Left ventricle myocardium superior (tissue), 1 donor: ENCODE results near the gene KSR2. TPM values are rescaled to one million over a fixed set of nuclear protein-coding genes. Genes with fewer than 3 reads are reported as not detected.
"Not testable (repeated sequence)": the region's sequence is repeated elsewhere in the genome, so short reads cannot be mapped to it uniquely, and the experiment has no call there.

Source experiments
- ATAC-seq: fragments of 200-7000 bp; cut with Tn5 transposase; one replicate; pipeline ENCODE4 v1.9.1; 2020; ENCODE audit warnings: mild to moderate bottlenecking, moderate library complexity
- DNase-seq: peaks from one replicate; pipeline ENCODE4 v3.0.0-alpha.2; 2020
- intact Hi-C: fragments of 100-400 bp; cut with micrococcal nuclease; formaldehyde crosslinking; loops from one replicate; pipeline ENCODE4 v1.11.0; 2022
- total RNA-seq: library from RNA; stranded (reverse); fragmentation: NEBNext Ultra II Directional; extraction: Animal tissue kit (Norgen Biotek cat#: 25700); gene quantifications from one replicate; pipeline ENCODE4 v1.2.1, GENCODE V29; 2021
- donor health status: DM: no; HTN: yes; CAD: no; lungs with severe emphysema.

KSR2 gene
- total RNA-seq, 1 donor from 2014 or later: not detected

GRCh38 chr12:117836476-117836875 is 132.3 kb downstream of the KSR2 start:
- intact Hi-C loops: loop anchor here (5.0 to 10.0 kb wide), 2 partner anchors 469 to 602 kb away; no protein-coding TSS in a partner anchor
- DNase-seq: no peak
- ATAC-seq: no peak

GRCh38 chr12:117835156-117835555 is 133.6 kb downstream of the KSR2 start:
- ATAC-seq (no peak), DNase-seq (no peak)
- intact Hi-C loops: loop anchor here (5.0 to 10.0 kb wide), 2 partner anchors 468 to 600 kb away; no protein-coding TSS in a partner anchor

- ATAC-seq (no peak), DNase-seq (no peak)
- intact Hi-C loops: loop anchor here (10.0 kb wide), 1 partner anchor 598 kb away; no protein-coding TSS in a partner anchor
Measured at GRCh38 chr12:117832459-117833457, 136.0 kb downstream of the KSR2 start.

- no peak for ATAC-seq
- no peak for DNase-seq
- intact Hi-C loops: loop anchor here (10.0 kb wide), 1 partner anchor 596 kb away; no protein-coding TSS in a partner anchor
Measured at GRCh38 chr12:117830471-117830870, 138.3 kb downstream of the KSR2 start.

- ATAC-seq (no peak), DNase-seq (no peak)
- intact Hi-C loops: no loop called here
Measured at GRCh38 chr12:117829108-117829507, 139.7 kb downstream of the KSR2 start.

- no peak for ATAC-seq
- DNase-seq: no peak
- intact Hi-C loops: no loop called here
Measured at GRCh38 chr12:117827660-117828059, 141.1 kb downstream of the KSR2 start.

- ATAC-seq (no peak), DNase-seq (no peak)
- intact Hi-C loops: no loop called here
Measured at GRCh38 chr12:117825827-117826226, 143.0 kb downstream of the KSR2 start.

- no peak for ATAC-seq
- DNase-seq: no peak
- intact Hi-C loops: no loop called here
Measured at GRCh38 chr12:117821480-117822175, 147.2 kb downstream of the KSR2 start.

GRCh38 chr12:117820216-117820907 is 148.4 kb downstream of the KSR2 start:
- intact Hi-C loops: no loop called here
- ATAC-seq (no peak), DNase-seq (no peak)

- no peak for ATAC-seq
- DNase-seq: no peak
- intact Hi-C loops: no loop called here
Measured at GRCh38 chr12:117819160-117819559, 149.6 kb downstream of the KSR2 start.

GRCh38 chr12:117818400-117818799 is 150.4 kb downstream of the KSR2 start:
- intact Hi-C loops: no loop called here
- ATAC-seq (no peak), DNase-seq (no peak)

GRCh38 chr12:117809509-117809908 is 159.3 kb downstream of the KSR2 start:
- ATAC-seq (no peak), DNase-seq (no peak)
- intact Hi-C loops: no loop called here

GRCh38 chr12:117807946-117808345 is 160.8 kb downstream of the KSR2 start:
- ATAC-seq (no peak), DNase-seq (no peak)
- intact Hi-C loops: no loop called here

- intact Hi-C loops: no loop called here
- no peak for ATAC-seq
Measured at GRCh38 chr12:117807355-117807754, 161.4 kb downstream of the KSR2 start.

GRCh38 chr12:117805865-117806264 is 162.9 kb downstream of the KSR2 start:
- intact Hi-C loops: no loop called here
- no peak for DNase-seq
- ATAC-seq: no peak

More at GRCh38 chr12:117807355-117807754, 161.4 kb downstream of the KSR2 start:
- DNase-seq: no peak

- DNase-seq (no peak), ATAC-seq (no peak)
- intact Hi-C loops: no loop called here
Measured at GRCh38 chr12:117803001-117803400, 165.8 kb downstream of the KSR2 start.

- ATAC-seq, DNase-seq, intact Hi-C loops: not testable (repeated sequence)
Measured at GRCh38 chr12:117800711-117801110, 168.1 kb downstream of the KSR2 start.

- intact Hi-C loops: no loop called here
- no peak for ATAC-seq
- no peak for DNase-seq
Measured at GRCh38 chr12:117797202-117797601, 171.6 kb downstream of the KSR2 start.

- ATAC-seq (no peak), DNase-seq (no peak)
- intact Hi-C loops: no loop called here
Measured at GRCh38 chr12:117792877-117793424, 175.8 kb downstream of the KSR2 start.
